Gastroesophageal sphincter (tissue), 3 donors: Measurements from ENCODE around the gene EXOG.

Experiments
- EP300 ChIP-seq: sonication (generic); formaldehyde crosslinking; IDR thresholded peaks from one replicate; pipeline ENCODE4 v1.6.1; 2017; ENCODE audit warnings: antibody characterized with exemption, mild to moderate bottlenecking
- POLR2A ChIP-seq, 2 donors: fragments of 450-650 bp; IDR thresholded peaks; one replicate each; pipeline ENCODE4 v1.6.1; 2017; ENCODE audit warnings: antibody characterized with exemption in 2 of 2, mild to moderate bottlenecking in 2 of 2, moderate library complexity in 1 of 2
- POLR2AphosphoS5 ChIP-seq: sonication (generic); formaldehyde crosslinking; IDR thresholded peaks from one replicate; pipeline ENCODE4 v1.6.1; 2017; ENCODE audit warnings: antibody characterized with exemption
- TF ChIP-seq, protein P1 (sequence below), 4 experiments: fragments of 200-600 bp in 2 of 4; fragments of 450-650 bp in 2 of 4; sonication (generic) in 1 of 4; IDR thresholded peaks; one replicate each; pipeline ENCODE4 v1.5.1; 2017 to 2019; ENCODE audit warnings: antibody characterized with exemption in 4 of 4, mild to moderate bottlenecking in 2 of 4, moderate library complexity in 2 of 4

GRCh38 chr3:38468765-38469164 lies 27.4 kb upstream of the EXOG start:
- TF ChIP-seq, protein P1, sequence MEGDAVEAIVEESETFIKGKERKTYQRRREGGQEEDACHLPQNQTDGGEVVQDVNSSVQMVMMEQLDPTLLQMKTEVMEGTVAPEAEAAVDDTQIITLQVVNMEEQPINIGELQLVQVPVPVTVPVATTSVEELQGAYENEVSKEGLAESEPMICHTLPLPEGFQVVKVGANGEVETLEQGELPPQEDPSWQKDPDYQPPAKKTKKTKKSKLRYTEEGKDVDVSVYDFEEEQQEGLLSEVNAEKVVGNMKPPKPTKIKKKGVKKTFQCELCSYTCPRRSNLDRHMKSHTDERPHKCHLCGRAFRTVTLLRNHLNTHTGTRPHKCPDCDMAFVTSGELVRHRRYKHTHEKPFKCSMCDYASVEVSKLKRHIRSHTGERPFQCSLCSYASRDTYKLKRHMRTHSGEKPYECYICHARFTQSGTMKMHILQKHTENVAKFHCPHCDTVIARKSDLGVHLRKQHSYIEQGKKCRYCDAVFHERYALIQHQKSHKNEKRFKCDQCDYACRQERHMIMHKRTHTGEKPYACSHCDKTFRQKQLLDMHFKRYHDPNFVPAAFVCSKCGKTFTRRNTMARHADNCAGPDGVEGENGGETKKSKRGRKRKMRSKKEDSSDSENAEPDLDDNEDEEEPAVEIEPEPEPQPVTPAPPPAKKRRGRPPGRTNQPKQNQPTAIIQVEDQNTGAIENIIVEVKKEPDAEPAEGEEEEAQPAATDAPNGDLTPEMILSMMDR (IDR thresholded peaks at IDR 0.05): no peak
- no peak for TF ChIP-seq POLR2A (IDR thresholded peaks at IDR 0.05)
- no peak for TF ChIP-seq POLR2AphosphoS5
- no peak for TF ChIP-seq EP300
